Measurements from ENCODE around the gene DDX4.

Gene DDX4

DNA sequence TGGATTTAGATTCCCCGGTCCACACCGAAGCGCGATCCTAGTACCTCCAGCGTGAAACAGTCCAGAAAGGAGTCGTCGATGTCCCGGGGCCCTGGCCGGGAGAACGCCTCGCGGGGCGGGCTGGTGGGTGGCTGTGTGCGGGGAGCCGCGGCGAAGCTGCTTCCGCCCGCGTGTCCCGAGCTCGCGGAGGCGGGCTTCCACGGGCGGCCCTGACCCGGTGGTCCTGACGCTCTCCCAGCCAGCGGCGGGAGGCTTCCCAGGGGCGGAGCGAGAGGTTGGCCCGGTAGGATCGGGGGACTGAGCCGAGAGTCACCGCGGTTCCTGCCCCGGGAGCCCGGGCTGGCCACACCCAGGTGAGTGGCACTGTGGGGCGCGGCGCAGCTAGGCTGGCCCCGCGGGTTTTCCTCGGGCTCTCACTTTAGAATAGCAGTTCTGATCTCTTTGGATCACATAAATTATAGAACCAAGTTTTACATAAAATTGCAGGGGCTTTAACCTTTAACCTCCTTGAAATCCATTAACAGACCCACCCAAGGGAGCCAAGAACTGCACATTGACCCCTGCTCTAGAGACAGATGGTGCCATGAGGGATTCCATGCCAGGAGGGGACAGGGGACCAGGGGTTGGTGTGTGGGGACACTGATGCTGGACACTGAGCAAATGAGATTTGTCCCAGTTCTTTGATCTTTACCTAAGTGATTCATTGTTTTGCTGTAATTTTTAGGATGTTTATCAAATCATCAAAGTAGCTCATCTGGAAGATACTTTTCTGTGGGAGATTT lies 84.1 kb downstream of the DDX4 start:
- DNase-seq (ENCODE audit: low read depth in 2 of 2): peak in 1 of 2 donors; percentile 2

DNA sequence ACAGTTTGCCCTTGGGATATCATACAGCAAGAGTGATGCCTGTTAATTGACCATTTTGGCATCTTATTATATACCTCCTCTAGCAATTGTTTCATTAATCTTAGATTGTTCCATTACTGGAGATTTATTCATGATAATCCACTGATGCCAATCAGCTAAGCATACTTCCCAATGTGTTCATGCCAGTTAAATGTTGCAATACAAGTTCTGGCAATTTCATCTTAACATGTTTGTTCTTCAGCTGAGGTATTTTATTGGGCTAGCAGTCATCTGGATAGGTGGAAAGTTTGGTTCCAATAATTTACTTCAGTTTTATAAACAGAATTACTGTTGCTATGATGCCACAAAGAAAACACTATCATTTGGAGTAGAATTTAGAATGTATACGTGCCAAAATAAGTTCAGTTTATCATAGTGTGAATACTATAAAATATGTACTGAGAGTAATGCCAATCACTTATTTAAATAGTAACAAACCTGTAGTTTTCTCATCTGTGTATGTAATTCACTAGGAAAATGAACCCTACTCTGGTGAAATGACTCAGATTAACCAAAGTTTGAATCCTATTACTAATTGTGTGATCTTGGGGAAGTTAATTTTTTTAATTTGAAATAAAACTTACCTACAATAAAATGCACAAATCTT lies 85.4 kb downstream of the DDX4 start:
- no peak for DNase-seq (ENCODE audit: low read depth in 2 of 2)

DNA sequence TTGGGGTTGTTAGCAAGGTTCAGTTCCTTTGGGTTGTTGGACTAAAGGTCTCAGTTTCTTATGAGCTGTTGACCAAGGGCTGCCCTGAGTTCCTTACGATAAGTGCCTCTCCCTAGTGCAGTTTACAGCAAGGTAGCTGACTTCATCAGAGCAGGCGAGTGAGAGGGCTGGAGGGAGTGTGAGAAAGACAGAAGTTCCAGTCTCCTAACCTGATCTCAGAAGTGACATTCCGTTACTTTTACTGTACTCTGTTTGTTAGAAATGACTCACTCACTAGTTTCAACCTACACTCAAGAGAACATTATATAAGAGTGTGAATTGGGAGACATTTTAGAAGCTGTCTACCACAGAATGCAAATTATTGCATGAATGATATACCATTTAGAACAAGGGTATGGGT lies 92.1 kb downstream of the DDX4 start:
- DNase-seq (ENCODE audit: low read depth in 2 of 2): no peak

DNA sequence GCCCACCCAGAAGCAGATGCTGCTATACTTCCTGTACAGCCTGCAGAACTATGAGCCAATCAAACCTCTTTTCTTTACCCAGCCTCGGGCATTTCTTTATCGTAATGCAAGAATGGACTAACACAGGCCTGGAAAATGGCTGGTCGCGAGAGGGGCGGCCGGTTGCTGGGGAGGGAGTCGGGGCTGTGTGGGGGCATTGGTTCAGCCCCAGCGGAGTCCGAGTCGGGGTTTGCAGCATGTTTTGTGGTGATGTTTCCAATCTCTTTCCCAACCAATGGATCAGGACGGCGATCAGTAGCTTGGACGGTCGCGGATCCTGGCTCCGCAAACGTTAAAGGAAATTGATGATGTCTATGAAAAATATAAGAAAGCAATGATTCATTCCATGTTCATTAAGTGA lies 94.6 kb downstream of the DDX4 start:
- no peak for DNase-seq (ENCODE audit: low read depth in 2 of 2)

DNA sequence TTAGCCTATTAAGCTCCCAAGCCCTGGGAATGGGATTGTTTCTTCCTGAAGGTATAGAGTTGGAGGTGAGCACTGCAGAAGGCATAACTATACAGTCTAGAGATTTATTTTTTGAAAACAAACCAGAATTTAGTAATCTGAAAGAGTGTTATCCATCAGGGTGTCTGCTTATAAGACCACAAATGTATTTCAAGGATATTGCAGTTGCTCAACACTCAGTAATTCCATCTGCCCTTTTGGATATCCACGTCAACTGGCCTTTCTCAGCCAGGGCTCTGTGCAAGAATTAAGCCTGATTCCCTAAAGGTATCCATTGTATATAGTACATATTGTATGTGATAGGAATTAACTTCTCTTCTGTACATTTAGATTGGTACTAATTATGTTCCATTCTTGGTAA lies 98.3 kb downstream of the DDX4 start:
- no peak for DNase-seq (ENCODE audit: low read depth in 2 of 2)

DNA sequence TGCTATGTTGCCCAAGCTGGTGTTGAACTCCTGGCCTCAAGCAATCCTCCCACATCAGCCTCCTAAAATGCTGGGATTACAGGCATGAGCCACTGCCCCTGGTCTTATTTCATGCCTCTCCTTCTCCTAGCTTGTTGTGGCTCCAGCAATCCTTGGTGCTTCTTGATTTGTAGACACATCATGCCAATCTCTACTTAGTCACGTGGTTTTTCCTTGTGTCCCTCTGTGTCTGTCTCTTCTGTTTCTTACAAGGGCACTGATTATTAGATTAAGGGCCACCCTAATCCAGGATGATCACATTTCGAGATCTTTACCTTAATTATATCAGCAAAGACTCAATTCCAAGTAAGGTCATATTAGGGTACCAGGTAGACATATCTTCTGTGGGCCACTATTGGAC lies 104.1 kb downstream of the DDX4 start:
- no peak for DNase-seq (ENCODE audit: low read depth in 2 of 2)

DNA sequence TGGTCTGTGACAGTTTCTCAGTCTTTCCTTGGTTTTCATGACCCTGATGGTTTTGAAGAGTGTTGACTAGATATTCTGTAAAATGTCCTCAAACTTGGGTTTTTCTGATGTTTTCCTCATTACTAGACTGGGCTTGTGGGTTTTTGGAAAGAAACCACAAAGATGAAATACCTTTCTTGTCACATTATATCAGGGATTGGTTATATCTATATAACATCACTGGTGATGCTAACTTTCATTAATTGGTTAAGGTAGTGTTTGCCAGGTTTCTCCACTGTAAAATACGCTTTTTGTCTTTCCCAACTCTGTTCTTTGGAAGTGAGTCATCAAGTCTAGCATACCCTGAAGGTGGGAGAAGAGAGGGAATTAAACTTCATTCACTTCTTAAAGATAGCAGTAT lies 110.0 kb downstream of the DDX4 start:
- DNase-seq (ENCODE audit: low read depth in 2 of 2): no peak

DNA sequence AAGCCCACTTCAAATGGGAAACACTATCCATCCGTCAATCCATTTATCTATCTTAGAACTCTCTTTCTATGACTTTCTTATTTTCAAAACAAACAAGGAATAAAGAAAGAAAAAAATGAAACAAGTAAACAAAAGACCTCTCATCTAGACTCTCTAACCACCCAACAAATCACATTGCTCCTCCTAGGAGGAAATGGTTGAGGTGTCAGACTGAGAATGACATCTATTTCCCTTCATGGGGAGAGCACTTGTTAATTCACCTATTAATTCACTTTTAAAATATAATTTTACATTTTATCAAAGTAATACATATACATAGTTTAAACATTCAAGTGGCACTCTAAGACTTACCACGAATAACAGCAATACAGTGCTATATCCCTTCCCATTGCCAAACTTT lies 110.9 kb downstream of the DDX4 start:
- no peak for DNase-seq (ENCODE audit: low read depth in 2 of 2)

DNA sequence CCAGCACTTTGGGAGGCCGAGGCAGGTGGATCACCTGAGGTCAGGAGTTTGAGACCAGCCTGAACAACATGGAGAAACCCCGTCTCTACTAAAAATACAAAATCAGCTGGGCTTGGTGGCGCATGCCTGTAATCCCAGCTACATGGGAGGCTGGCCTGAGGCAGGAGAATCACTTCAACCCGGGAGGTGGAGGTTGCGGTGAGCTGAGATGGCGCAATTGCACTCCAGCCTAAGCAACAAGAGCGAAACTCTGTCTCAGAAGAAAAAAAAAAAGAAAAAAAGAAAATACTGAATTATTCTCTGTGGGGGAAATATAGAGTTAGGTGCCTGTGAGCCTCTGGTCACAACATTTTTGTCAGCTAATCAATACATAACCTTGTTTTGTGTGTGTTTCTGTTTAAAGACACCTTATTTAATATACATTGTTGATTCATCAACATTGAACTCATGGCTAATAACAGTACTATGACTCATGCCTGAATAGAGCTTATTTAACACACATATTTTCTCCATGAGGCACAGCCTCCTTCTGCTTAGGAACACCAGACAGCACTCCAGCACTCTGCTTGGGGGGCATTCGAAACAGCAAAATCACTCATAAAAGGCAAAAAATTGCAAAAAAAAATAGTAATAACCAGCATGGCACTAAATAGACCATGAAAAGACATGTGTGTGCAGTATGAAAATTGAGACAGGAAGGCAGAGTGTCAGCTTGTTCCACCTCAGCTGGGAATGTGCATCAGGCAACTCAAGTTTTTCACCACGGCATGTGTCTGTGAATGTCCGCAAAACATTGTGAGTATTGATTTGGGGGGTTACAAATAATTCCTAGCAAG lies 113.2 kb downstream of the DDX4 start, which contains the start of gene IL31RA:
IL31RA (plus strand) TSS at position 519 of the 836 bp plus-strand sequence; CDS start at position 733, 214 bp downstream.
- no peak for DNase-seq (ENCODE audit: low read depth in 2 of 2)

DNA sequence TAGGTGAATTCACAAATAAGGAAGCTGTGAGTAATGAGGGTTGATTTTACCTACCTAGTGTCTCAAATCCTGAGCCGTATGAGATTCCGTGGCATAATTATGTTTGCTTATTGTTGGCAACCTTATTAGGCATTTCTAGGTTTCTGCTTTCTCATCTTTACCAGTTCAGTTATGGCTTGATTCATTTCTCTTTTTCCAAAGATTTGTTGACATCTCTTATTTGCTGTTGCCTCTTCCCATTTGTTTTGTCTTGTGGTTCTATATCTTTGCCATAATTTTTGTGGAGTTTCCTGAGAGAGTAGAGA lies 113.8 kb downstream of the DDX4 start:
- no peak for DNase-seq (ENCODE audit: low read depth in 2 of 2)

DNA sequence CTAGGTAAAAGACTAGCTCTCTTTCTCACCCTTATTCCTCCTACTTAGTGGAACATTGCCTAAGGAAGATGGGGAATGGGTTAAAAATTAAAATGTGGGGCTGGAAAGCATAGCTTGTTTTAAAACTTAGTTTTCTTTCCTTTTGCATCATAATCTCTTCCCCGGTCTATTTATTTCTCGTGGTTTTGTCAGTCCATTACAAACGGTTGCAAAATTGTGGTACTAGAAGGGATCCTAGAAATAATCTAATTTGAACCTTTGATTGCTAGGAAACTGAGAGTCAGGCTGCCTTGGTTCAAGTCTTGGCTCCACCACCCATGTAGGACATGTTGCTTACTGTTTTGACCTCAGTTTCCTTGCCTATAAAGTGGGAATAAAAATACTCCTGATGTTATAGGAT lies 114.6 kb downstream of the DDX4 start:
- DNase-seq (ENCODE audit: low read depth in 2 of 2): no peak

DNA sequence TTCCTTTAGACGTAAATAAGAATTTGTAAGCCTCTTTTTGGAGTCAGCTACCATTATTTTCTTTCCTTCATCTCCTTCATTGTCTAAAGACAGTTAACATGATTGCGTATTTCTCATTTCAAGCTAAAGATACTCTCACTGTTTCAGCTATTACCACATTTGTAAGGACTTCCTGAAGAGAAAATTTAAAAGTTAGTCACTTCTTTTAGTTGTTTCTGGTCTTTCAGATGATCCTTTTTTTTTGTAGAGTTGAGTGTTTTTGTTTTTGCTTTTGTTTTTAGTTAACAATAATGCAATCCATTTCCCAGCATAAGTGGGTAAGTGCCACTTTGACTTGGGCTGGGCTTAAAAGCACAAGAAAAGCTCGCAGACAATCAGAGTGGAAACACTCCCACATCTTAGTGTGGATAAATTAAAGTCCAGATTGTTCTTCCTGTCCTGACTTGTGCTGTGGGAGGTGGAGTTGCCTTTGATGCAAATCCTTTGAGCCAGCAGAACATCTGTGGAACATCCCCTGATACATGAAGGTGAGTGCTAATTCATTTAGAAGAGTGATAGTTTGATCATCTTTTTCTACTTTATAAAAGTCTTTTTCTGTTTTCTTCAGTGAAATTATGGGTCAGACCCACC lies 115.3 kb downstream of the DDX4 start:
- no peak for DNase-seq (ENCODE audit: low read depth in 2 of 2)

DNA sequence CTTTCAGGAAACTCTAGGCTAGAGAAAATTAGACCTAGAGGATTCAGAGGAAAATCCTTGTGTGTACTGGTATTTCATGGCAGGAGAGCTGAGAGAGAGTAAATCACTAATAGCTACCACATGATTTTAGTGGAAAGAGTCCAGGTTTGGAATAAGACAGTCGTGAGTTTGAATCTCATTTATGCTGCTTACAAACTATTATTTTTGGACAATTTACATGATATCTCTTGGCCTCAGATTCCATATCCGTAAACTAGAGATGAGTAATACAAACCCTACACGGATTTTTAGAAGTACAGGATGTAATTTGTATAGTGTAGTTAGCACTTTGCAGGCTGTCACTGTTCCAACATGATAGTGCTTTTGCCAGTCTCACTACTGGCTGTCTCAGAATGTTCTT lies 116.0 kb downstream of the DDX4 start:
- DNase-seq (ENCODE audit: low read depth in 2 of 2): no peak

DNA sequence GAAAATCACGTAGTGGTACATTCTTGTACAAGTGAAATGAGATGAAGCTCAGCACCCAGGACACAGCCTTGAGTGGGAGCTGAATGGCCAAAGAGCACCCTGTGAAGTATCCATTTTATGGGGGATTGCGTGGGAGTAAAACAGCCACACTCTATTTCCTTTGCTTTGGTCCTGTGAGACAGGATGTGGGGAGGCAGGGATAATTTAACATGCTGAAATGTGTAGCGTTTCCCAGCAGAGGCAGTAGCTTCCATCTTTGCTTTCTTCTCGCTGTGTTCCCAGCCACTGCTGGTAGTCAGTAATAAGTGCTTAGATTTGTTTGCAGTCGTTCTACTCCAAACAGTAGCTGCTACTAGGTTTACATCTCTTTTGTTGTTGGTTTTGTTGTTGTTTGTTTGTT lies 117.6 kb downstream of the DDX4 start:
- no peak for DNase-seq (ENCODE audit: low read depth in 2 of 2)

DNA sequence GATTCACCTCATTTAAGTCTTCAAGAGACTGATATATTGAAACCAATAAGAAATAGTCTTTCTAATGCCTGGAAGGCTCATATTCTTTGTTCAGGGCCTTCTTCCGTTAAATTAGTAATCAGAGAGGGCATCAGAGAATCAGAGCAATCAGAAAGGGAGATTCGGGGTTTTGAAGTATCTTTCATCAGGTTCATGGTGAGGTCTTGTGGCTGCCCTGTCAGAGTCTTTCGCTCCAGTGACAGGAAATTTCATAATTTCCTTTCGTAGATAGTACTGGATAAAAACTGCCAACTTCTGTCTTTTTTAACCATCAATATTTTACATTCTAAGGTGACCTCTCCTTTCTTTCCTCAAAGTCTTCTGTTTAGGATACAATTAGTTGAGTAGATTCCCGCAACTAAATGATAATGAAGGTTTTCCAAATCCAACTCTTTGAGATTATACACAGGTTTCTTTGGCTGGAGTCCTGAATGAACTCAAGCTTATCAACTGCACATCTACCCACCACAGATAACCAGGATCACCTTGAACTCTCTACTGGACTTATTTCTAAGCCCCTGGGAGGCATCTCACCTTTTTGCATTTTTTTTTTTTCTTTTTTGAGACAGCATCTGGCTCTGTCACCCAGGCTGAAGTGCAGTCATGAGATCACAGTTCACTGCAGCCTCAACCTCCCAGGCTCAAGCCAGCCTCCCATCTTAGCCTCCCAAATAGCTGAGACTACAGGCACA lies 118.8 kb downstream of the DDX4 start:
- no peak for DNase-seq (ENCODE audit: low read depth in 2 of 2)

DNA sequence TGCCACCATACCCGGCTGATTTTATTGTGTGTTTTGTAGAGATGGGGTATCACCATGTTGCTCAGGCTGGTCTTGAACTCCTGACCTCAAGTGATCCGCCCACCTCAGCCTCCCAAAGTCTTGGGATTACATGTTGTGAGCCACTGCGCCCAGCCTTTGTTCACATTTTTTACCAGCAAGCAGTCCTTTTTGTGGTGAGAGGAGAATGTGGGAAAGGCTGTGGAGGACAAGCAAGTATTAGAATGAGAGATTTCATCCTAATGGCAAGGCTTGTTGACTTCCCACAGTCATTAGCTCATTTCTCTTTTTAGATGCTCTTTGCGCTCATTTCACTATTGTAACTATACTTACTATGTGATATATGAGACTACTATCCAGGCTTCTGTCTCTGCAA lies 119.4 kb downstream of the DDX4 start:
- DNase-seq (ENCODE audit: low read depth in 2 of 2): no peak

DNA sequence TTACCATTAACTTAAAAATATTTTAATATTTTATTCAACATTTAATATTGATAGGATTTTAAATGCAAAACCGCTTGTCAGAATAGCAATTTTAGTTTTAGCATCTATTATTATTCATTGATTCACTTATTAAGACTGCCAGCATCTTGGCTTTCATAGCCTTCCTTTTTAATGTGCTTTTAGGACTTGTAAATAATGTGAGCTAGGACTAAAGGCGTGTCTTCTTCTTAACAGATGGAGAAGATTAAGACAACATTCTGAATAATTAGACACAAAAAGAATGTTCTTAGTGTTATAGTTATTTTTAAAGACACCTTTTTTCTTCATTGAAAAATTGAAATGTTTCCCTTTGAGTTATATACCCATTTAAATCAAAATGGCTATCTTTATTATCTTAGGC lies 120.2 kb downstream of the DDX4 start:
- no peak for DNase-seq (ENCODE audit: low read depth in 2 of 2)

DNA sequence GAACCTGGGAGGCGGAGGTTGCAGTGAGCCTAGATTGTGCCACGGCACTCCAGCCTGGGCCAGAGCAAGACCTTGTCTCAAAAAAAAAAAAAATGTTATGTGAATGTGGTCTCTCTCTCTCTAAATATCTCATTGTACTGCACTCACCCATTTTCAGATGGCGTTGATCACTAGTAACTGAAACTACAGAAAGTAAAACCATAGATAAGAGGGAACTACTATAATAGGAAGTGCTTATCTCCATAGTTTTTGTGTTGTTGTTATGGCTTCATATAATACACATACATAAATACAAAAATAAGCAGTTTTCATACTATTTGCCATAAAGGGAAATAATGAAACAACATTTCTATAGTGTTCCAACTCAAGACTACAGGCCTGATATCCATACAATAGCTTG lies 122.4 kb downstream of the DDX4 start:
- DNase-seq (ENCODE audit: low read depth in 2 of 2): no peak

DNA sequence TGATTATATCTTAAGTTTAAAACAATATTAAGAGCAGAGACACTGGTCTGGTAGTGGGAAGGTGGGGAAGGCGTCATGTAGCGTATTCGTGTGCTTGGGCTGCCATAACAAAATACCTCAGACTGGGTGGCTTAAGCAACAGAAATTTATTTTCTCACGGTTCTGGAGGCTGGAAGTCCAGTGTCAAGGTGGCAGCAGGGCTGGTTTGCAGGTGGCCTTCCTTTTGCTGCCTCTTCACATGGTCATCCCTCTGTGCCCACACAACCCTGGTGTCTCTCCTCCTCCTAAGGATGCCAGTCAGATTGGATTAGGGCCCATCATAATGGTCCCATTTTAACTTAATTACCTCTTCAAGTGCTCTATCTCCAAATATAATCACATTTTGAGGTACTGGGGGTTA lies 122.8 kb downstream of the DDX4 start:
- DNase-seq (ENCODE audit: low read depth in 2 of 2): no peak

DNA sequence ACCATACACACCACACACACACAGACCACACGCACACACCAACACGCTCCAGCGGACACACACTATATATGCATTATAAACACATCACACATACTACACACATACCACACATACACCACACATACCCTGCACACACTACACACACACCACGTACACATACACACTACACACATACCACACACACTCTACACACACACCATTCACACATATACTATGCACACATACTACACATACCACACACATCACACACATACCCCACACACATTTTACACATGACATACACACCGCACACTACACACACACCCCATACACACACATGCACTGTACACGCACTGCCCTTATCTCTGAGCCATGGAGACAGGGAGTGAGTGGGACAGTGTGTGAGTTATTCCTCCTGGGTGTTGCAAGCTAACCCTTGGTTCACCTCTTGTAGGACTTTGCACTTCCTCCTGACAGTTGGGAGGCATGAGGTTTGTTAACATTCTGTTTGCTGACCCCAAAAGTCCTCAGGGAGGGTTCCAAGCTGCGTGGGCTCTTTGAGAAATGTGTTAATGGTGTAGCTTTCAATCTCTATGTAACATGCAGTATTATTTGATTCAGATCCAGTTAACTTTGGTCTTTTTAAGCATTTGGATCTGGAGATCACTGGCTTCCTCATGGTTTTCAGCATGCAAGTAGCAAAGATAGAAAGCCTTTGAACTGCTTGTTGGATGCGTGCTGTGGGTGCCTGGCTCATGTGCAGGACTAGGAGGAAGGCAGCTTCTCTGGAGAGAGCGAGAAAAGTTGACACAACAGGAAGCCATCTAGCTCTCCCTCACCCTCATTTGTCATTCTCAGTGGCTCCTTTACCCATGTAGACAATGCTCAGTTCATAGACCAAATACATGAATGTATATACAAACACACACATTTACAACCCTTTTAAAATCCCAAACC lies 127.0 kb downstream of the DDX4 start:
- no peak for DNase-seq (ENCODE audit: low read depth in 2 of 2)

DNA sequence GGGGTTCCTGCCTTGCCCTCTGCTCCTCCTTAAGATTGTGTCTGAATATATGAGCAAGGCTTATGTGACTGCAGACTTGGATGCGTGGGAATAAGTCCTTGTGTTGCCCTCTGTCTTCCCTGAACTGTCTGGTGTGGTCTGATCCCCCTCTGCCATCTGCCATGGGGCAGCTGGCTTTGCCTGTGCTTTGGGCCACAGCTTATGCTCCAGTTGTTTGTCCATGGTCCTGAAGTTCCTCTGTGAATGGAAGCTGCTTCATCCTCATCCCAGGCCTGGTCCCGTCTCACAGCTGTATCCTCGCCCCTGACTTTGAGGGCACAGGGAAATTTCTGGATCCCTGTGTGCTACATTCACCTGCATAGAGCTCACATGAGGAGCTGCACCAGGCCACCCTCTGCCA lies 128.0 kb downstream of the DDX4 start:
- no peak for DNase-seq (ENCODE audit: low read depth in 2 of 2)
